Coronary artery (tissue), 2 donors: ENCODE data around the gene INSR.

Experiments
- DNase-seq: peaks from one replicate; pipeline ENCODE4 v3.0.0-alpha.2; 2017; ENCODE audit warnings: low spot score
- H3K27ac ChIP-seq, 2 donors: fragments of 200-600 bp; sonication (generic); one replicate each; pipeline ENCODE4 v1.5.1; 2016 to 2019
- H3K4me3 ChIP-seq: fragments of 200-600 bp; sonication (generic); 2 replicates; pipeline ENCODE4 v1.5.1; 2016; ENCODE audit warnings: mild to moderate bottlenecking, moderate library complexity
- TF ChIP-seq, protein P1 (sequence below): fragments of 200-600 bp; sonication (generic); IDR thresholded peaks from one replicate; pipeline ENCODE4 v1.5.1; 2019; ENCODE audit warnings: antibody characterized with exemption

INSR gene

DNA sequence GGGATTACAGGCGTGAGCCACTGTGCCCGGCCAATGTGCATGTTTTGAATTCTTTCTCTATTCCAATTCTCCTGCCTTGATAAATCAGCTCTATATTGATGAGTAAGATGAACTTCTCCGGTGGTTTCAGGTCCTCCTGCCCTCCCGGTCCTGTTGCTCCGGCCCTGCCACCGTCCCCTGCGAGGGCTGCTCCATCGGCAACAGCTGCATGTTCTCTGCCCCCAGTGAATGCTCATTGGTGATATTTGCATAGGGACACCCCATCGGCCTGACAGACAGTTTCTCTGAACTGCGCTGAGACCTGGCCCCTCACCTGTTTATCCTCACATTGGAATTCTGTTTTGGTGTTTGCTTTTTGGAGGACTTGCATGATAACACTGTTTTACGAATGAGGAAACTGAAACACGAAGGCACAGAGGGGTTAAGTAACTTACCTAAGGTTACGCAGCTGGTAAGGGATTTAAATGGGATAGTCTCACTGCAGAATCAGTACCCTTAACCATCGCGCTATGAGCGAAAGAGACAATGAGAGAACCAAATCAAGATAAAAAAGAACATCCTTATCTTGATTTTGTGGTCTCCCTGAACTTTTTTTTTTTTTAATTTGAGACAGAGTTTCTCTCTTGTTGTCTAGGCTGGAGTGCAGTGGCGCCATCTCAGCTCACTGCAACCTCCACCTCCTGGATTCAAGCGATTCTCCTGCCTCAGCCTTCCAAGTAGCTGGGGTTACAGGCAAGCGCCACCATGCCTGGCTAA lies 192.5 kb downstream of the INSR start:
- H3K4me3 ChIP-seq, result no peak overlapping the region
- TF ChIP-seq, protein P1, sequence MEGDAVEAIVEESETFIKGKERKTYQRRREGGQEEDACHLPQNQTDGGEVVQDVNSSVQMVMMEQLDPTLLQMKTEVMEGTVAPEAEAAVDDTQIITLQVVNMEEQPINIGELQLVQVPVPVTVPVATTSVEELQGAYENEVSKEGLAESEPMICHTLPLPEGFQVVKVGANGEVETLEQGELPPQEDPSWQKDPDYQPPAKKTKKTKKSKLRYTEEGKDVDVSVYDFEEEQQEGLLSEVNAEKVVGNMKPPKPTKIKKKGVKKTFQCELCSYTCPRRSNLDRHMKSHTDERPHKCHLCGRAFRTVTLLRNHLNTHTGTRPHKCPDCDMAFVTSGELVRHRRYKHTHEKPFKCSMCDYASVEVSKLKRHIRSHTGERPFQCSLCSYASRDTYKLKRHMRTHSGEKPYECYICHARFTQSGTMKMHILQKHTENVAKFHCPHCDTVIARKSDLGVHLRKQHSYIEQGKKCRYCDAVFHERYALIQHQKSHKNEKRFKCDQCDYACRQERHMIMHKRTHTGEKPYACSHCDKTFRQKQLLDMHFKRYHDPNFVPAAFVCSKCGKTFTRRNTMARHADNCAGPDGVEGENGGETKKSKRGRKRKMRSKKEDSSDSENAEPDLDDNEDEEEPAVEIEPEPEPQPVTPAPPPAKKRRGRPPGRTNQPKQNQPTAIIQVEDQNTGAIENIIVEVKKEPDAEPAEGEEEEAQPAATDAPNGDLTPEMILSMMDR, result no peak
- DNase-seq, result no peak
- H3K27ac ChIP-seq, result no peak overlapping the region

- H3K4me3 ChIP-seq, result peak overlapping the region; percentile 82
- TF ChIP-seq, protein P1, result no peak
- DNase-seq, result no peak
- peak overlapping the region; percentile 79 to 96 for H3K27ac ChIP-seq
Measured at GRCh38 chr19:7099597-7099921, 194.7 kb downstream of the INSR start.

- peak overlapping the region; percentile 79 to 96 for H3K27ac ChIP-seq
Measured at GRCh38 chr19:7098701-7099596, 195.3 kb downstream of the INSR start.

GRCh38 chr19:7098096-7098495 lies 196.1 kb downstream of the INSR start:
- H3K27ac ChIP-seq, result peak overlapping the region in 1 of 2 donors; percentile 79

More at GRCh38 chr19:7098701-7099596, 195.3 kb downstream of the INSR start:
- DNase-seq, result peak; percentile 94
- TF ChIP-seq, protein P1, result no peak
- peak overlapping the region; percentile 82 for H3K4me3 ChIP-seq

GRCh38 chr19:7088999-7089398 lies 205.2 kb downstream of the INSR start:
- Histone ChIP-seq H3K4me3 (no peak overlapping the region), H3K27ac (no peak overlapping the region)
- DNase-seq, result no peak
- TF ChIP-seq, protein P1, result no peak

More at GRCh38 chr19:7098096-7098495, 196.1 kb downstream of the INSR start:
- TF ChIP-seq, protein P1, result no peak
- no peak overlapping the region for H3K4me3 ChIP-seq
- DNase-seq, result no peak

DNA sequence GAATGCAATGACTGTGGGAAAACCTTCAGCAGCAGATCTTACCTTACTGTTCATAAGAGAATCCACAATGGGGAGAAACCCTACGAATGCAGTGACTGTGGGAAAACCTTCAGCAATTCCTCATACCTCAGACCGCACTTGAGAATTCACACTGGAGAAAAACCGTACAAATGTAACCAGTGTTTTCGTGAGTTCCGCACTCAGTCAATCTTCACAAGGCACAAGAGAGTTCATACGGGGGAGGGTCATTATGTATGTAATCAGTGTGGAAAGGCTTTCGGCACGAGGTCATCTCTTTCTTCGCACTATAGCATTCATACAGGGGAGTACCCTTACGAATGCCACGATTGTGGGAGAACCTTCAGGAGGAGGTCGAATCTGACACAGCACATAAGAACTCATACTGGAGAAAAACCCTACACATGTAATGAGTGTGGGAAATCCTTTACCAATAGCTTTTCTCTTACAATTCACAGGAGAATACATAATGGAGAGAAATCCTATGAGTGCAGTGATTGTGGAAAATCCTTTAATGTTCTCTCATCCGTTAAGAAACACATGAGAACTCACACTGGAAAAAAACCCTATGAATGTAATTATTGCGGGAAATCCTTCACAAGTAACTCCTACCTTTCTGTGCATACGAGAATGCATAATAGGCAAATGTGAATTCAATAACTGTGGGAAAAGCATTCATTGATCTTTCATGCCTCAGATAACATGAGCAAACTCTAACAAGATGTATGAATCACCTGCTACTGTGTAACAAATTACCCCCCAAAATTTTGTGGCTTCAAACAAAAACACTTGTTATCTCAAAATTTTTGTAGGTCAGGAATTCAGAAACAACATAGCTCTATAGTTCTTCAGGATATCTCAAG lies 210.9 kb downstream of the INSR start:
- TF ChIP-seq, protein P1, result no peak
- DNase-seq, result no peak
- Histone ChIP-seq H3K27ac (no peak overlapping the region), H3K4me3 (peak overlapping the region; percentile 50)
